H1 (cell line): ENCODE measurements around the gene SCGN. TPM values are rescaled to one million over a fixed set of nuclear protein-coding genes. Genes with fewer than 3 reads are reported as not detected.

ENCODE experiments used
- CTCF ChIA-PET: fragments of 300-600 bp; sonication (Branson Sonifier 250); formaldehyde crosslinking; loops from one replicate; lab custom pipeline; 2021; ENCODE audit not compliant: partially characterized antibody; lab: Charles Lee
- POLR2A ChIA-PET: fragments of 300-600 bp; sonication (Branson Sonifier 250); formaldehyde crosslinking; loops from one replicate; lab custom pipeline; 2021; ENCODE audit warnings: inconsistent platforms; ENCODE audit not compliant: partially characterized antibody; lab: Charles Lee
- DNase-seq, 2 experiments: peaks; one replicate each; pipeline versions ENCODE4 v3.0.0 to v3.0.0-alpha.2; 2010 to 2022; ENCODE audit warnings: low spot score in 2 of 2, low read depth in 1 of 2, mixed read lengths in 1 of 2
- FAIRE-seq: peaks from 2 replicates; lab custom pipeline; 2011; peaks lifted over from hg19 to GRCh38; lab: Jason Lieb, UNC
- H2AFZ ChIP-seq: 2 replicates; pipeline ENCODE4 v1.8.1; 2012; ENCODE audit warnings: low read length, inconsistent platforms
- H2AK5ac ChIP-seq: 2 replicates; pipeline ENCODE4 v1.6.1; 2013; ENCODE audit warnings: low read depth, low read length
- H2BK120ac ChIP-seq: replicated peaks from 2 replicates; pipeline ENCODE3; 2013; ENCODE audit warnings: low read depth, low read length, inconsistent platforms
- H2BK12ac ChIP-seq: 2 replicates; pipeline ENCODE4 v1.6.1; 2013; ENCODE audit warnings: low read depth, low read length
- H2BK15ac ChIP-seq: 2 replicates; pipeline ENCODE4 v1.6.1; 2013; ENCODE audit warnings: low read length
- H2BK20ac ChIP-seq: 2 replicates; pipeline ENCODE4 v1.6.1; 2013; ENCODE audit warnings: low read length
- H2BK5ac ChIP-seq: 2 replicates; pipeline ENCODE4 v1.6.1; 2013; ENCODE audit warnings: low read depth, low read length
- H3K14ac ChIP-seq: 2 replicates; pipeline ENCODE4 v1.6.1; 2013; ENCODE audit warnings: inconsistent platforms; ENCODE audit not compliant: insufficient read length
- H3K18ac ChIP-seq: 2 replicates; pipeline ENCODE4 v1.6.1; 2013; ENCODE audit warnings: low read length; ENCODE audit errors: extremely low read depth
- H3K23ac ChIP-seq: 2 replicates; pipeline ENCODE4 v1.6.1; 2013; ENCODE audit warnings: inconsistent platforms; ENCODE audit not compliant: insufficient read length
- H3K23me2 ChIP-seq: 2 replicates; pipeline ENCODE4 v1.6.1; 2013; ENCODE audit warnings: low read depth, low read length
- H3K27ac ChIP-seq: 2 replicates; pipeline ENCODE4 v1.6.1; 2011; ENCODE audit warnings: low read depth, low read length, inconsistent platforms
- H3K27me3 ChIP-seq, 4 experiments: replicated peaks in 1 of 4; 1 replicate in 1 of 4; 2 replicates in 3 of 4; pipeline versions ENCODE4 v1.6.1 to v1.8.1; 2011 to 2013; ENCODE audit warnings: low read length in 3 of 4, mild to moderate bottlenecking in 3 of 4, inconsistent platforms in 2 of 4, mixed read lengths in 2 of 4, moderate library complexity in 1 of 4; ENCODE audit not compliant: control insufficient read depth in 3 of 4, insufficient read depth in 3 of 4; ENCODE audit errors: extremely low read depth in 1 of 4
- H3K36me3 ChIP-seq, 4 experiments: 2 replicates each; pipeline versions ENCODE4 v1.6.1 to v1.8.1; 2011 to 2013; ENCODE audit warnings: mild to moderate bottlenecking in 4 of 4, low read length in 3 of 4, moderate library complexity in 2 of 4, control low read depth in 1 of 4, inconsistent platforms in 1 of 4; ENCODE audit not compliant: insufficient read depth in 4 of 4, control insufficient read depth in 2 of 4
- H3K4ac ChIP-seq: replicated peaks from 2 replicates; pipeline ENCODE3; 2013; ENCODE audit warnings: low read length, low read depth, mixed read lengths, inconsistent platforms; ENCODE audit not compliant: insufficient read length
- H3K4me1 ChIP-seq, 4 experiments: replicated peaks in 1 of 4; 1 replicate in 1 of 4; 2 replicates in 3 of 4; pipeline versions ENCODE4 v1.6.1 to v1.8.1; 2011 to 2013; ENCODE audit warnings: low read length in 3 of 4, inconsistent platforms in 2 of 4, mixed read lengths in 1 of 4; ENCODE audit not compliant: insufficient read depth in 4 of 4, control insufficient read depth in 3 of 4
- H3K4me2 ChIP-seq, 2 experiments: 2 replicates each; pipeline versions ENCODE4 v1.6.1 to v1.8.1; 2011 to 2013; ENCODE audit warnings: low read depth in 2 of 2, low read length in 2 of 2, control low read depth in 1 of 2, inconsistent platforms in 1 of 2, mild to moderate bottlenecking in 1 of 2; ENCODE audit not compliant: insufficient read depth in 1 of 2
- H3K4me3 ChIP-seq, 4 experiments: fragments of 200-600, 300-600 bp in 1 of 4; sonication (generic), shearing (Covaris generic), sonication (Bioruptor Twin) in 1 of 4; 2 replicates each; pipeline versions ENCODE4 v1.5.1 to v1.8.1; 2011 to 2016; ENCODE audit warnings: low read length in 4 of 4, low read depth in 3 of 4, control low read depth in 2 of 4, inconsistent platforms in 2 of 4, mild to moderate bottlenecking in 2 of 4, mixed read lengths in 1 of 4, moderate library complexity in 1 of 4; ENCODE audit not compliant: insufficient read depth in 2 of 4; ENCODE audit errors: extremely low read depth in 1 of 4
- H3K56ac ChIP-seq: replicated peaks from 2 replicates; pipeline ENCODE3; 2013; ENCODE audit warnings: low read depth, mild to moderate bottlenecking, mixed read lengths, low read length, inconsistent platforms; ENCODE audit not compliant: insufficient read length
- H3K79me1 ChIP-seq: 2 replicates; pipeline ENCODE4 v1.6.1; 2013; ENCODE audit warnings: low read depth, low read length, control low read depth
- H3K79me2 ChIP-seq, 2 experiments: 2 replicates each; pipeline versions ENCODE4 v1.6.1 to v1.8.1; 2012 to 2013; ENCODE audit warnings: low read length in 2 of 2, mild to moderate bottlenecking in 2 of 2, inconsistent platforms in 1 of 2; ENCODE audit not compliant: insufficient read depth in 2 of 2, control insufficient read depth in 1 of 2
- H3K9ac ChIP-seq, 4 experiments: replicated peaks in 1 of 4; 1 replicate in 1 of 4; 2 replicates in 3 of 4; pipeline versions ENCODE4 v1.6.1 to v1.8.1; 2011 to 2013; ENCODE audit warnings: low read depth in 3 of 4, low read length in 3 of 4, control low read depth in 2 of 4, mild to moderate bottlenecking in 2 of 4, moderate library complexity in 2 of 4, inconsistent platforms in 1 of 4; ENCODE audit errors: extremely low read depth in 1 of 4
- H3K9me3 ChIP-seq, 2 experiments: 2 replicates each; pipeline versions ENCODE4 v1.6.1 to v1.8.1; 2012 to 2013; ENCODE audit warnings: mild to moderate bottlenecking in 2 of 2, moderate library complexity in 2 of 2, control low read depth in 1 of 2, inconsistent platforms in 1 of 2, low read depth in 1 of 2, low read length in 1 of 2, mixed read lengths in 1 of 2; ENCODE audit not compliant: insufficient read depth in 2 of 2
- H4K20me1 ChIP-seq, 2 experiments: replicated peaks in 1 of 2; 2 replicates each; pipeline versions ENCODE3 to v1.8.1; 2011 to 2013; ENCODE audit warnings: inconsistent platforms in 2 of 2, low read length in 2 of 2, mild to moderate bottlenecking in 1 of 2; ENCODE audit not compliant: insufficient read depth in 2 of 2, control insufficient read depth in 1 of 2
- H4K5ac ChIP-seq: 2 replicates; pipeline ENCODE4 v1.6.1; 2013; ENCODE audit warnings: low read length, low read depth, mixed read lengths, inconsistent platforms; ENCODE audit not compliant: insufficient read length
- H4K8ac ChIP-seq: 2 replicates; pipeline ENCODE4 v1.8.0; 2013; ENCODE audit warnings: mild to moderate bottlenecking, moderate library complexity, low read length, inconsistent platforms; ENCODE audit not compliant: insufficient read depth; ENCODE audit errors: extremely low read depth
- H4K91ac ChIP-seq: replicated peaks from 2 replicates; pipeline ENCODE3; 2013; ENCODE audit warnings: low read length, mixed read lengths, inconsistent platforms; ENCODE audit not compliant: insufficient read length
- CEBPB ChIP-seq: IDR thresholded peaks from 2 replicates; pipeline ENCODE4 v1.6.1; 2012; ENCODE audit warnings: low read depth, low read length
- CHD1 ChIP-seq: IDR thresholded peaks from 2 replicates; pipeline ENCODE4 v1.6.1; 2012; ENCODE audit warnings: low read depth, low read length, improper control_type of control experiment
- EP300 ChIP-seq, 2 experiments: IDR thresholded peaks; 1 replicate in 1 of 2; 2 replicates in 1 of 2; pipeline ENCODE4 v1.6.1; 2011 to 2012; ENCODE audit warnings: low read depth in 2 of 2, low read length in 2 of 2, mild to moderate bottlenecking in 2 of 2, borderline replicate concordance in 1 of 2, inconsistent platforms in 1 of 2, moderate library complexity in 1 of 2
- GABPA ChIP-seq: IDR thresholded peaks from 2 replicates; pipeline ENCODE4 v1.6.1; 2011; ENCODE audit warnings: mild to moderate bottlenecking, low read length, moderate library complexity, borderline replicate concordance; ENCODE audit not compliant: insufficient read depth
- GTF2F1 ChIP-seq: IDR thresholded peaks from 2 replicates; pipeline ENCODE4 v1.6.1; 2012; ENCODE audit warnings: low read depth, low read length, improper control_type of control experiment, borderline replicate concordance
- KDM5A ChIP-seq: fragments of 200-600 bp; IDR thresholded peaks from 2 replicates; pipeline ENCODE4 v1.7.1; 2012; ENCODE audit warnings: mild to moderate bottlenecking, low read length, inconsistent platforms, mixed read lengths
- PHF8 ChIP-seq: fragments of 200-600 bp; sonication (generic); conservative IDR thresholded peaks from 2 replicates; pipeline ENCODE4 v1.7.1; 2012; ENCODE audit warnings: low read depth, mild to moderate bottlenecking, inconsistent platforms, low read length, moderate library complexity
- POLR2A ChIP-seq, 2 experiments: IDR thresholded peaks; 1 replicate in 1 of 2; 2 replicates in 1 of 2; pipeline ENCODE4 v1.6.1; 2011; ENCODE audit warnings: low read depth in 2 of 2, low read length in 2 of 2, mild to moderate bottlenecking in 2 of 2; ENCODE audit errors: control extremely low read depth in 1 of 2
- SIN3A ChIP-seq, 2 experiments: IDR thresholded peaks in 1 of 2; conservative IDR thresholded peaks in 1 of 2; 2 replicates each; pipeline ENCODE4 v1.6.1; 2011 to 2012; ENCODE audit warnings: low read length in 2 of 2, improper control_type of control experiment in 1 of 2, low read depth in 1 of 2, mild to moderate bottlenecking in 1 of 2
- TAF1 ChIP-seq: IDR thresholded peaks from 2 replicates; pipeline ENCODE4 v1.6.1; 2011; ENCODE audit warnings: mild to moderate bottlenecking, low read depth, low read length
- TAF7 ChIP-seq: optimal IDR thresholded peaks from 2 replicates; pipeline ENCODE3; 2011; ENCODE audit warnings: low read depth, mild to moderate bottlenecking, inconsistent platforms, low read length, moderate library complexity, borderline replicate concordance
- TCF12 ChIP-seq: IDR thresholded peaks from 2 replicates; pipeline ENCODE4 v1.6.1; 2011; ENCODE audit warnings: low read depth, mild to moderate bottlenecking, low read length
- YY1 ChIP-seq: IDR thresholded peaks from 2 replicates; pipeline ENCODE4 v1.6.1; 2011; ENCODE audit warnings: low read depth, mild to moderate bottlenecking, low read length
- ZNF274 ChIP-seq: IDR thresholded peaks from 2 replicates; pipeline ENCODE4 v1.7.0; 2012; ENCODE audit warnings: low read length, borderline replicate concordance; ENCODE audit errors: extremely low read depth
- whole genome bisulfite sequencing, 2 experiments: shearing (Covaris generic) in 1 of 2; methylation state at CpG; one replicate each; pipeline versions ENCODE4 v1.1.6 to v1.1.7; 2013 to 2015; ENCODE audit warnings: low lambda C conversion rate in 2 of 2, mixed read lengths in 2 of 2, inconsistent platforms in 1 of 2, low coverage in 1 of 2, missing lambda C conversion rate in 1 of 2; ENCODE audit not compliant: insufficient replicate concordance in 2 of 2, insufficient coverage in 1 of 2, insufficient read length in 1 of 2; ENCODE audit errors: extremely low coverage in 1 of 2, missing lambda C conversion rate in 1 of 2; 5-methylcytosine and 5-hydroxymethylcytosine counted together
- polyA plus RNA-seq, 7 experiments: library from polyadenylated mRNA; depleted of rRNA in 3 of 7; stranded (reverse) in 5 of 7; unstranded in 2 of 7; fragments of >200 nt in 5 of 7; fragments of 200-250 nt in 2 of 7; gene quantifications; 1 replicate in 5 of 7; 2 replicates in 1 of 7; 4 replicates in 1 of 7; pipeline versions ENCODE4 v1.2.1 to v1.2.3, GENCODE V29; 2011 to 2013; ENCODE audit warnings: missing spikeins in 2 of 7, mixed read lengths in 2 of 7
- total RNA-seq: library from RNA; stranded (reverse); fragmentation: NEBNext Ultra II Directional; extraction: Animal tissue kit (Norgen Biotek cat#: 25700); gene quantifications from 2 replicates; pipeline ENCODE4 v1.2.1, GENCODE V29; 2021

Gene SCGN
- total and polyA plus RNA-seq, 2 of the 8 experiments (the other 6 are each of a cell fraction or from before 2014, with no cell fraction given), result not detected

DNA sequence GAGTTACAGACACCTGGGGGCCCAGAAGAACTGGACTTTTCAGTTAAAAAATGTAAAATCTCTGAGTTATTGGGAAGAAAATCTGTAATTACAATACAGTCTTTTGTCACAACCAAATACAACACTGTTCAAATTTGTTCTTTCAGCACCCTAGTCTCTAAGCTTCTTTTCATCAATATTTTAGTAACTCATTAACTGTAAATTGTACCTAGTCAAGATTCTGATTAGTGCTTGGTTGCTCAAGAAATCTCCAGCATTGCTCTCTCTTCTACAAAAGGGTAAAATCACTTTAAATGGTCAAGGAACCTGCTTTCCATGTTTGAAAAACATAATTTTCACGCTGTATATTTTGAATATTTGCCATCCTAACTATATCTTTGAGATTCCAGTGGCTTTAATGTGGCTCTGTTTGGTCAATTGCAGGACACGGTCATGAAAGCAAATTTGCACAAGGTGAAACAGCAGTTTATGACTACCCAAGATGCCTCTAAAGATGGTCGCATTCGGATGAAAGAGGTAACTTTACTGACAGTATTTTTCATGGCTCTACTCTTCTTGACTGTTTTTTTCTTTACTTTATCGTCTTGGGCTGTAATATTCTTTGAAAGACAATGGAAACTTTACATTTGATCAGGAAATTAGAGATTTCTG lies 9.2 kb downstream of the SCGN start:
- no peaks in the 10 kb centered on the region for H3K9me3 ChIP-seq
- DNase-seq (no peak), FAIRE-seq (no peak)
- H3K14ac ChIP-seq, result no peak overlapping the region
- H3K9ac ChIP-seq, result no peak overlapping the region
- no peaks in the 10 kb centered on the region for H3K27me3 ChIP-seq
- no peak overlapping the region for H3K4ac ChIP-seq
- no peaks in the 10 kb centered on the region for H3K23me2 ChIP-seq
- CTCF ChIA-PET, result interaction anchor here (1.0 to 1.6 kb wide), 2 partner anchors 57 to 59 kb away, joined by 3 to 4 read pairs; no protein-coding TSS in a partner anchor
- H3K56ac ChIP-seq, result no peak overlapping the region
- no peak overlapping the region for H3K27ac ChIP-seq
- H4K20me1 ChIP-seq, result no peaks in the 10 kb centered on the region
- no peak overlapping the region for H2BK12ac ChIP-seq
- H3K4me3 ChIP-seq, result no peak overlapping the region
- no peak overlapping the region for H4K8ac ChIP-seq
- H4K91ac ChIP-seq, result no peak overlapping the region
- no peaks in the 10 kb centered on the region for H3K79me1 ChIP-seq
- 88% methylated on average over 5 of the region's 5 CpGs; no CpG with 5 or more reads in 1 of the 2 experiments for WGBS, 2 experiments
- H3K18ac ChIP-seq, result no peak overlapping the region
- no peak overlapping the region for H3K23ac ChIP-seq
- no peak overlapping the region for H2BK5ac ChIP-seq
- no peak overlapping the region for H2BK20ac ChIP-seq
- no peak overlapping the region for H3K4me2 ChIP-seq
- H2AFZ ChIP-seq, result no peak overlapping the region
- H2BK15ac ChIP-seq, result no peak overlapping the region
- H2BK120ac ChIP-seq, result no peak overlapping the region
- H3K36me3 ChIP-seq, result no peaks in the 10 kb centered on the region
- POLR2A ChIA-PET, result no interaction called here
- H2AK5ac ChIP-seq, result no peak overlapping the region
- H3K79me2 ChIP-seq, result no peaks in the 10 kb centered on the region
- no peaks in the 10 kb centered on the region for H3K4me1 ChIP-seq
- no peak overlapping the region for H4K5ac ChIP-seq
- TF ChIP-seq KDM5A (no peak), PHF8 (no peak), ZNF274 (no peak), GTF2F1 (no peak), GABPA (no peak), SIN3A (conservative IDR thresholded peaks at IDR 0.05 in 1 of 2, IDR thresholded peaks at IDR 0.05 in 1 of 2; ENCODE audit: low read depth in 1 of 2, low read length in 2 of 2) (no peak), EP300 (IDR thresholded peaks at IDR 0.05; ENCODE audit: borderline replicate concordance in 1 of 2, low read depth in 2 of 2, low read length in 2 of 2) (no peak), TAF7 (no peak), CHD1 (no peak), TCF12 (no peak), POLR2A (IDR thresholded peaks at IDR 0.05; ENCODE audit: control extremely low read depth in 1 of 2, low read depth in 2 of 2, low read length in 2 of 2) (no peak), CEBPB (no peak), TAF1 (no peak), YY1 (no peak)
